HG03558 (cell line): ENCODE data around the gene ARHGEF11.
"Not testable (repeated sequence)": the region's sequence is repeated elsewhere in the genome, so short reads cannot be mapped to it uniquely, and the experiment has no call there.

Source experiments
- ATAC-seq: cut with Tn5 transposase; IDR thresholded peaks from one replicate; pipeline ENCODE4 v1.9.1; 2021; ENCODE audit warnings: moderate number of reproducible peaks; ENCODE audit not compliant: unreplicated experiment; ENCODE audit errors: extremely low read depth

ARHGEF11 gene

GRCh38 chr1:156936721-156937220 lies 108.8 kb downstream of the ARHGEF11 start:
- no peak for ATAC-seq

- no peak for ATAC-seq
Observed at GRCh38 chr1:156936191-156936590, 109.4 kb downstream of the ARHGEF11 start.

- ATAC-seq, result no peak
Observed at GRCh38 chr1:156935505-156936128, 109.9 kb downstream of the ARHGEF11 start.

GRCh38 chr1:156933136-156933535 lies 112.4 kb downstream of the ARHGEF11 start:
- no peak for ATAC-seq

- ATAC-seq, result no peak
Observed at GRCh38 chr1:156931974-156932710, 113.4 kb downstream of the ARHGEF11 start.

- no peak for ATAC-seq
Observed at GRCh38 chr1:156931211-156931952, 114.2 kb downstream of the ARHGEF11 start.

- no peak for ATAC-seq
Observed at GRCh38 chr1:156930483-156930882, 115.1 kb downstream of the ARHGEF11 start.

GRCh38 chr1:156929596-156930238 lies 115.8 kb downstream of the ARHGEF11 start:
- ATAC-seq, result no peak

- no peak for ATAC-seq
Observed at GRCh38 chr1:156928043-156928602, 117.4 kb downstream of the ARHGEF11 start.

- ATAC-seq, result no peak
Observed at GRCh38 chr1:156927215-156928042, 118.1 kb downstream of the ARHGEF11 start.

GRCh38 chr1:156926695-156927094 lies 118.8 kb downstream of the ARHGEF11 start:
- not testable (repeated sequence) for ATAC-seq

- no peak for ATAC-seq
Observed at GRCh38 chr1:156926175-156926574, 119.4 kb downstream of the ARHGEF11 start.

GRCh38 chr1:156925154-156926010 lies 120.2 kb downstream of the ARHGEF11 start:
- no peak for ATAC-seq

GRCh38 chr1:156924478-156925153 lies 120.9 kb downstream of the ARHGEF11 start:
- no peak for ATAC-seq

- ATAC-seq, result no peak
Observed at GRCh38 chr1:156923670-156924477, 121.7 kb downstream of the ARHGEF11 start.

GRCh38 chr1:156922986-156923669 lies 122.4 kb downstream of the ARHGEF11 start:
- no peak for ATAC-seq
